Fibroblast of villous mesenchyme (primary cell): ENCODE results near the gene FOXO1. TPM values are rescaled to one million over a fixed set of nuclear protein-coding genes. Genes with fewer than 3 reads are reported as not detected.

Experiments used
- DNase-seq: peaks from one replicate; pipeline ENCODE4 v3.0.0-alpha.2; 2010; ENCODE audit warnings: low read depth
- H3K4me3 ChIP-seq: 2 replicates; pipeline ENCODE4 v1.5.1; 2011; ENCODE audit warnings: low read depth, mild to moderate bottlenecking, low read length
- CTCF ChIP-seq: IDR thresholded peaks from 2 replicates; pipeline ENCODE4 v1.5.1; 2012; ENCODE audit warnings: low read depth, mild to moderate bottlenecking, low read length; ENCODE audit not compliant: insufficient read depth
- total RNA-seq: library from RNA; depleted of rRNA; stranded (reverse); fragments of >200 nt; gene quantifications from 2 replicates; pipeline ENCODE4 v1.2.3, GENCODE V29; 2012

FOXO1 gene
- total RNA-seq, 1 donor = 9.5 TPM

GRCh38 chr13:40611635-40612034 lies 54.8 kb downstream of the FOXO1 start:
- DNase-seq = no peak
- TF ChIP-seq CTCF = no peak
- H3K4me3 ChIP-seq = no peak overlapping the region

- TF ChIP-seq CTCF = no peak
- DNase-seq = no peak
- H3K4me3 ChIP-seq = no peak overlapping the region
Measured at GRCh38 chr13:40611004-40611403, 55.4 kb downstream of the FOXO1 start.

- no peak for DNase-seq
- H3K4me3 ChIP-seq = no peak overlapping the region
- no peak for TF ChIP-seq CTCF
Measured at GRCh38 chr13:40609972-40610726, 56.3 kb downstream of the FOXO1 start.

GRCh38 chr13:40608308-40608707 lies 58.1 kb downstream of the FOXO1 start:
- no peak for TF ChIP-seq CTCF
- no peak for DNase-seq
- no peak overlapping the region for H3K4me3 ChIP-seq

- DNase-seq = no peak
- no peak overlapping the region for H3K4me3 ChIP-seq
- TF ChIP-seq CTCF = no peak
Measured at GRCh38 chr13:40605573-40605972, 60.9 kb downstream of the FOXO1 start.

GRCh38 chr13:40604135-40604534 lies 62.3 kb downstream of the FOXO1 start:
- TF ChIP-seq CTCF = no peak
- no peak for DNase-seq
- no peak overlapping the region for H3K4me3 ChIP-seq
